ENCODE data around the gene SHKBP1.
"Not testable (repeated sequence)": the region's sequence is repeated elsewhere in the genome, so short reads cannot be mapped to it uniquely, and the experiment has no call there.

SHKBP1 gene

GRCh38 chr19:40580619-40581018 lies 3.9 kb downstream of the SHKBP1 start:
- no peak for DNase-seq
- intact Hi-C loops (cut with DNase I) = no loop called here

- intact Hi-C loops (cut with DNase I) = no loop called here
- DNase-seq = no peak
Measured at GRCh38 chr19:40581531-40581930, 4.9 kb downstream of the SHKBP1 start.

GRCh38 chr19:40582467-40582866 lies 5.8 kb downstream of the SHKBP1 start:
- no peak for DNase-seq
- intact Hi-C loops (cut with DNase I) = no loop called here

DNA sequence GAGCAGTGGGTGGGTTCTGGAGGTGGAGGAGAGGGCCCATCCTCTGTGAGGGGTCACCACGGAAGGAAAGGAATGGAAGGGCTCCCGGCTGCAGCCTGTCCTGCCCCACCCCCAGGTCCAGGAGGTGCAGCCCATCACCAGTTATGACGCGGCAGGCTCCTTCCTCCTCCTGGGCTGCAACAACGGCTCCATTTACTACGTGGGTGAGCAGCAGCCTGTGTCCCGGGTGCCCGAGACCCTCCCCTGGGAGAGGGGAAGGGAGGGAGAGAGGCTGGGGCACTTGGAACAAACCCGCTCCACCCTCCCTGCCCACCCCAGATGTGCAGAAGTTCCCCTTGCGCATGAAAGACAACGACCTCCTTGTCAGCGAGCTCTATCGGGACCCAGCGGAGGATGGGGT lies 6.6 kb downstream of the SHKBP1 start:
- DNase-seq = no peak
- intact Hi-C loops (cut with DNase I) = no loop called here

- intact Hi-C loops (cut with DNase I) = no loop called here
- no peak for DNase-seq
Measured at GRCh38 chr19:40584007-40584406, 7.3 kb downstream of the SHKBP1 start.

- intact Hi-C loops (cut with DNase I) = no loop called here
- no peak for DNase-seq
Measured at GRCh38 chr19:40585241-40585981, 8.7 kb downstream of the SHKBP1 start.

DNA sequence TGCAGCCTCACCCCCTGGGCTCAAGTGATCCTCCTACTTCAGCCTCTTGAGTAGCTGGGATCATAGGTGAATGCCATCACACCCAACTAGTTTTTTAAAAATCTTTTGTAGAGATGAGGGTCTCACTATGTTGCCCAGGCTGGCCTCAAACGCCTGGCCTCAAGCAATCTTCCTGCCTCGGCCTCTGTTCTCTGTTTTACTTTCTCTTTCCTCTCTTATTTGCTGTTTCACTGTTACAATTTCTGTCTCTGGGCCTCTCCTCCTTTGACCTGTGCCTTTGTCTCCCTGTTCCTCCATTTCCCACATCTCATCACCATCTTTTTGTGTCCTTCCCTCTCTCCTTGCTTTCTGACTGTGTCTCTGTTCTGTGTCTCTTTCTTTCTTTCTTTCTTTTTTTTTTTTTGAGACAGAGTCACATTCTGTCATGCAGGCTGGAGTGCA lies 9.3 kb downstream of the SHKBP1 start:
- DNase-seq = no peak
- intact Hi-C loops (cut with DNase I) = no loop called here

GRCh38 chr19:40586611-40587010 lies 9.9 kb downstream of the SHKBP1 start:
- intact Hi-C loops (cut with DNase I) = no loop called here
- no peak for DNase-seq

DNA sequence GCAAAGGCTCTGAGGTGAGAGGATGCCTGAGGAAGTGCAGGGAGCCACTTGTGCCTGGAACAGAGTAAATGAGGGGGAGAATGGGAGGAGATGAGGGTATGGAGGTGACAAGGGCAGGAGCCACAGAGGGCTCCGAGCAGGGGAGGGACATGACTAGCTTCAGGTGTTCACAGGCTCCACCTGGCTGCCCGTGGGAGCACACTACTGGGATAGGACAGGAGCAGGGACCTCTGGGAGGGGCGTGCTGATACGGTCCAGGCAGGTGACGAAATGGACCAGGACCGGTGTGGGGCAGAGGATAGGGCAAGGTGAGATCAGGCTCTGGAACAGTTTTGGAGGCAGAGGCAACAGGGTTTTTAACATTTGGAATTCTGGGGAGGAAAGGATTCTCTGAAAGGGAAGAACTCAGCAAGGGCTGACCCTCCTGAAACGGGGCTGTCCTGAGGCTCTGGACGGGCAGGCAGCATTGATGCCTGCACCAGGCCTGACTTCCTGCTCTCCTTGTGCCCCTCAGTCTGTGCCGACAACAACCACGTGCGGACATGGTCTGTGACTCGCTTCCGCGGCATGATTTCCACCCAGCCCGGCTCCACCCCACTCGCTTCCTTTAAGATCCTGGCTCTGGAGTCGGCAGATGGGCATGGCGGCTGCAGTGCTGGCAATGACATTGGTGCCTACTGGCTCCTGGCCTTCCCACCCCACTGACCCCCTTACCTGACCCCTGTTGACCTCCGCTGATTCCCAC lies 11.6 kb downstream of the SHKBP1 start:
- intact Hi-C loops (cut with DNase I) = no loop called here
- DNase-seq = no peak

GRCh38 chr19:40588926-40589569 lies 12.4 kb downstream of the SHKBP1 start:
- DNase-seq = no peak
- intact Hi-C loops (cut with DNase I) = no loop called here

- no peak for DNase-seq
- intact Hi-C loops (cut with DNase I) = no loop called here
Measured at GRCh38 chr19:40589591-40590429, 13.1 kb downstream of the SHKBP1 start.

DNA sequence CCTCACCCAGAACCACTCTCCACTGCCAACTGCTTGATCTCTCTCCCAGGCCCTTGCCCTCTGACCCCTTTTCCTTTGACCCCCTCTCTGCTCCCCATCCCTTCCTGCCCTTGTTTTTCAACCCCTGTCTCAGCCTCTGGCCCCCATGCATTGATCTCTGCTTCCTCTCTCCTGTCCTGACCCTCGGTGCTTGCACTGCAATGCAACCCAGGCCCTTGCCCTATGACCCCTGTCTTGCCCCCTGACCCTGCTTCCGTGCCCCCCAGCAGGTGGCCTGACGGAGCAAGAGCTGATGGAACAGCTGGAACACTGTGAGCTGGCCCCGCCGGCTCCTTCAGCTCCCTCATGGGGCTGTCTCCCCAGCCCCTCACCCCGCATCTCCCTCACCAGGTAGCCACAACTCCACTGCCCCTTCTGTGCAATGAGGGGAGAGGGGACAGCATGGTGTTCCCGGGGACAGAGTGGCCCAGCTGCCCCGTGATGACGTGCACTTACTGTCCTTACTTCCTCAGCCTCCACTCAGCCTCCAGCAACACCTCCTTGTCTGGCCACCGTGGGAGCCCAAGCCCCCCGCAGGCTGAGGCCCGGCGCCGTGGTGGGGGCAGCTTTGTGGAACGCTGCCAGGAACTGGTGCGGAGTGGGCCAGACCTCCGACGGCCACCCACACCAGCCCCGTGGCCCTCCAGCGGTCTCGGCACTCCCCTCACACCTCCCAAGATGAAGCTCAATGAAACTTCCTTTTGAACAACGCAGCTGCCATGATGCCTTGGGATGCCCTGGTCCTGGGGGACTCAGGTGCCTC lies 14.0 kb downstream of the SHKBP1 start:
- no peak for DNase-seq
- intact Hi-C loops (cut with DNase I) = no loop called here

DNA sequence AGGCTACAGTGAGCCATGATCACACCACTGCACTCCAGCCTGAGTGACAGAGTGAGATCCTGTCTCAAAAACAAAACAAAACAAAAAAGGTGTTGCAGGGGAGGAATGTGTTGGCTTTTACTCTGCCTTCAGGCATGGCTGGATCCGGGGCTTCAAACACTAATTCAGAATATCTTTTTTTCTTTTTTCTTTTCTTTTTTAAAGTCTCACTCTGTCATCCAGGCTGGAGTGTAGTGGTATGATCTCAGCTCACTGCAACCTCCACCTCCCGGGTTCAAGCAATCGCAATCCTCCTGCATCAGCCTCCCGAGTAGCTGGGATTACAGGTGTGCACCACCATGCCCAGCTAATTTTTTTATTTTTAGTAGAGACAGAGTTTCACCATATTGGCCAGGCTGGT lies 15.1 kb downstream of the SHKBP1 start:
- DNase-seq; intact Hi-C loops (cut with DNase I): not testable (repeated sequence)

- no peak for DNase-seq
Measured at GRCh38 chr19:40592170-40592569, 15.5 kb downstream of the SHKBP1 start.

DNA sequence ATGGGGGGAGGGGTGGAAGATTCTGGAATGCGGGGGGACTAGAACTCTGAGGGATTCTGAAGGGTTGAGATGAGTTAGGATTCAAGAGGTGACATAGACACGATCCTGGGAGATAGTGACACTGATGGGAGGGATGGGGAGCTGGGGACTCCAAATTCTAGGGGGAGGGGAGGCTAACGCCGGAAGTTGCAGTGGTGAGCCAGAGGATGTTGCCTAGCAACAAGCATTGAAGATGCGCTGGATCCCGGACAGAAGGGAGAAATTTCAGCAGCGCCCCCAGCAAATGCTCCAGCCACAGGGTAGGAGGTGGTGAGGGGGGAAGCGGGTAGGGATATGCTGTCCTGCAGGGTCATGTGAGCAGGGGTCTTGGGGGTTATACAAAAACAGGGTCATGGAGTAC lies 17.6 kb downstream of the SHKBP1 start:
- intact Hi-C loops (cut with DNase I) = no loop called here
- peak in 5 of 10 donors; percentile 52 to 91 (median 61) for DNase-seq

More at GRCh38 chr19:40592170-40592569, 15.5 kb downstream of the SHKBP1 start:
- intact Hi-C loops (cut with DNase I) = no loop called here

GRCh38 chr19:40594657-40595091 lies 18.0 kb downstream of the SHKBP1 start:
- peak in 7 of 10 donors; percentile 39 to 93 (median 66) for DNase-seq
- intact Hi-C loops (cut with DNase I) = loop anchor here (5.0 kb wide), 1 partner anchor 287 kb away; no protein-coding TSS in a partner anchor

GRCh38 chr19:40596608-40597328 lies 20.1 kb downstream of the SHKBP1 start:
- DNase-seq = peak in 2 of 10 donors; percentile 87 to 88
- intact Hi-C loops (cut with DNase I) = loop anchor here (5.0 kb wide), 1 partner anchor 289 kb away; no protein-coding TSS in a partner anchor

GRCh38 chr19:40597329-40597838 lies 20.7 kb downstream of the SHKBP1 start:
- intact Hi-C loops (cut with DNase I) = loop anchor here (5.0 kb wide), 1 partner anchor 290 kb away; no protein-coding TSS in a partner anchor
- peak in 1 of 10 donors; percentile 8 for DNase-seq

Data from posterior cingulate gyrus (tissue), 11 donors.